Fibroblast of pulmonary artery (primary cell): ENCODE data around the gene SHISAL2B.
"Not testable (repeated sequence)": the region's sequence is repeated elsewhere in the genome, so short reads cannot be mapped to it uniquely, and the experiment has no call there.

ENCODE experiments used
- DNase-seq: peaks from one replicate; pipeline ENCODE4 v3.0.0-alpha.2; 2010; ENCODE audit warnings: low read depth
- H3K4me3 ChIP-seq: replicated peaks from 2 replicates; pipeline ENCODE4 v1.5.1; 2011; ENCODE audit warnings: low read depth, mild to moderate bottlenecking, control low read depth, low read length, moderate library complexity
- CTCF ChIP-seq: IDR thresholded peaks from 2 replicates; pipeline ENCODE4 v1.5.1; 2011; ENCODE audit warnings: mild to moderate bottlenecking, control low read depth, low read length, inconsistent platforms; ENCODE audit errors: missing control alignments

SHISAL2B gene

GRCh38 chr5:64659289-64659688 lies 31.0 kb upstream of the SHISAL2B start:
- TF ChIP-seq CTCF = no peak
- no peak overlapping the region for H3K4me3 ChIP-seq
- DNase-seq = no peak

GRCh38 chr5:64663181-64663580 lies 27.1 kb upstream of the SHISAL2B start:
- DNase-seq = peak; percentile 18
- not testable (repeated sequence) for H3K4me3 ChIP-seq

GRCh38 chr5:64665243-64665642 lies 25.1 kb upstream of the SHISAL2B start:
- no peak for DNase-seq
- H3K4me3 ChIP-seq = no peak overlapping the region
- no peak for TF ChIP-seq CTCF

- TF ChIP-seq CTCF = no peak
- no peak overlapping the region for H3K4me3 ChIP-seq
- DNase-seq = peak; percentile 85
Measured at GRCh38 chr5:64666078-64666477, 24.2 kb upstream of the SHISAL2B start.

- no peak overlapping the region for H3K4me3 ChIP-seq
- TF ChIP-seq CTCF = no peak
- DNase-seq = no peak
Measured at GRCh38 chr5:64667068-64667467, 23.2 kb upstream of the SHISAL2B start.

GRCh38 chr5:64670277-64670676 lies 20.0 kb upstream of the SHISAL2B start:
- TF ChIP-seq CTCF = no peak
- no peak overlapping the region for H3K4me3 ChIP-seq
- DNase-seq = no peak

- no peak for DNase-seq
- H3K4me3 ChIP-seq = no peak overlapping the region
- TF ChIP-seq CTCF = no peak
Measured at GRCh38 chr5:64671678-64672077, 18.6 kb upstream of the SHISAL2B start.

- TF ChIP-seq CTCF = no peak
- H3K4me3 ChIP-seq = no peak overlapping the region
- no peak for DNase-seq
Measured at GRCh38 chr5:64678374-64678773, 11.9 kb upstream of the SHISAL2B start.
